K562 (cell line): Measurements from ENCODE around the gene LTA. TPM values are rescaled to one million over a fixed set of nuclear protein-coding genes. Genes with fewer than 3 reads are reported as not detected.

Source experiments
- BRF1 ChIP-seq: IDR thresholded peaks from 3 replicates; pipeline ENCODE4 v1.6.1; 2011; ENCODE audit warnings: borderline replicate concordance, mild to moderate bottlenecking; ENCODE audit not compliant: insufficient read length; ENCODE audit errors: extremely low read depth
- CEBPB ChIP-seq: fragments of 450-650 bp; IDR thresholded peaks from 2 replicates; pipeline ENCODE4 v1.6.1; 2016; ENCODE audit warnings: missing genetic modification characterization, missing compliant biosample characterization
- ETS2 ChIP-seq: IDR thresholded peaks from 2 replicates; pipeline ENCODE4 v1.6.1; 2016; ENCODE audit warnings: borderline replicate concordance, missing genetic modification characterization, mild to moderate bottlenecking, moderate library complexity, missing compliant biosample characterization; ENCODE audit not compliant: poor library complexity, severe bottlenecking
- GATA2 ChIP-seq: sonication (generic); formaldehyde crosslinking; IDR thresholded peaks from 2 replicates; pipeline ENCODE4 v1.4.0; 2020; ENCODE audit warnings: mild to moderate bottlenecking, missing genetic modification reagents
- ILF3 ChIP-seq: fragments of 450-650 bp; IDR thresholded peaks from 2 replicates; pipeline ENCODE4 v1.6.1; 2018; ENCODE audit warnings: antibody characterized with exemption, mild to moderate bottlenecking, moderate library complexity, borderline replicate concordance
- MAFF ChIP-seq: IDR thresholded peaks from 2 replicates; pipeline ENCODE4 v1.6.1; 2012; ENCODE audit warnings: low read length, improper control_type of control experiment
- MAFK ChIP-seq: IDR thresholded peaks from 2 replicates; pipeline ENCODE4 v1.6.1; 2011; ENCODE audit warnings: low read length, improper control_type of control experiment
- MECOM ChIP-seq: fragments of 250-450 bp; sonication (Bioruptor Pico); IDR thresholded peaks from 2 replicates; pipeline ENCODE4 v1.8.0; 2022; ENCODE audit warnings: inconsistent platforms
- NR3C1 ChIP-seq: sonication (generic); formaldehyde crosslinking; IDR thresholded peaks from 2 replicates; pipeline ENCODE4 v1.8.1; 2022; ENCODE audit warnings: missing genetic modification reagents
- SMARCC2 ChIP-seq: fragments of 450-650 bp; IDR thresholded peaks from 2 replicates; pipeline ENCODE4 v1.6.1; 2017; ENCODE audit warnings: antibody characterized with exemption, moderate library complexity, mild to moderate bottlenecking, low read depth
- SMARCE1 ChIP-seq: fragments of 450-650 bp; IDR thresholded peaks from 2 replicates; pipeline ENCODE4 v1.7.1; 2016; ENCODE audit warnings: mild to moderate bottlenecking
- SRSF1 ChIP-seq: fragments of 200-400 bp; formaldehyde crosslinking; IDR thresholded peaks from 2 replicates; pipeline ENCODE4 v1.6.1; 2017; ENCODE audit warnings: mild to moderate bottlenecking, low read depth, low read length, moderate library complexity
- TAF9B ChIP-seq: fragments of 450-650 bp; IDR thresholded peaks from 2 replicates; pipeline ENCODE4 v1.6.1; 2018; ENCODE audit warnings: mild to moderate bottlenecking; ENCODE audit not compliant: partially characterized antibody
- U2AF2 ChIP-seq: fragments of 200-400 bp; formaldehyde crosslinking; optimal IDR thresholded peaks from 2 replicates; pipeline ENCODE3; 2017; ENCODE audit warnings: low read depth, mild to moderate bottlenecking, low read length
- ZNF316 ChIP-seq: fragments of 450-650 bp; IDR thresholded peaks from 2 replicates; pipeline ENCODE4 v1.6.1; 2016
- ZNF444 ChIP-seq: fragments of 250-450 bp; sonication (Bioruptor Pico); IDR thresholded peaks from 2 replicates; pipeline ENCODE4 v1.4.0; 2020; ENCODE audit warnings: mild to moderate bottlenecking, moderate library complexity
- polyA plus RNA-seq, 8 experiments: library from polyadenylated mRNA; depleted of rRNA in 4 of 8; stranded (reverse) in 5 of 8; unstranded in 3 of 8; fragments of >200 nt; fragmentation: Nextera tagmentation in 2 of 8; fragmentation: Illumina TruSeq in 1 of 8; extraction: Ambion mirVana in 2 of 8; extraction: Trizol in 1 of 8; gene quantifications; 2 replicates each; pipeline versions ENCODE4 v1.2.1 to v1.2.3, GENCODE V29; 2011 to 2014; ENCODE audit warnings: inconsistent platforms in 1 of 8, missing spikeins in 1 of 8
- total RNA-seq, 7 experiments: library from RNA; depleted of rRNA in 6 of 7; stranded (reverse); fragments of >200 nt in 6 of 7; fragmentation: Illumina TruSeq in 2 of 7; extraction: Trizol in 2 of 7; gene quantifications; 2 replicates each; pipeline versions ENCODE4 v1.2.1 to v1.2.3, GENCODE V29; 2011 to 2021; ENCODE audit warnings: low replicate concordance in 1 of 7
- TF ChIP-seq, protein P1 (sequence below): fragments of 450-650 bp; IDR thresholded peaks from 2 replicates; pipeline ENCODE4 v1.6.1; 2017; ENCODE audit warnings: antibody characterized with exemption, mild to moderate bottlenecking
- TF ChIP-seq, protein P2 (sequence below): sonication (generic); formaldehyde crosslinking; IDR thresholded peaks from 2 replicates; pipeline ENCODE4 v1.8.0; 2022; ENCODE audit warnings: mild to moderate bottlenecking, low read depth, missing genetic modification reagents

Gene LTA
- total and polyA plus RNA-seq, 9 of the 15 experiments (the other 6 are each of a cell fraction or from before 2014, with no cell fraction given): 0.80 TPM; not detected in 8

DNA sequence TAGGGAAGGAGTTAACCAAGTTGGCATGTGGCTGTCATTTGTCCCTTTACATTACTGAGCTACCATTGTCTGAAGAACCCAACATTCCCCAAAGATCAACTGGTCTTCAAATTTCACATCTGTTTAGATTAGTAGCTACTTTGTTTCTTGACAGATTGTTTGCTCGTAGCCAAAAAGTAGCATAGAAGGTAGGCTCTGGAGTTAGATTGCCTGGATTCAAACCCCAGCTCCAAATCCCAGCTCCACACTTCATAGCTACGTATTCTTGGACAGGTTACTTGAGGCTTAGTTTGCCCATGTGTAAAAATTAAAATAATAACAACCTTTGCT lies 23.6 kb upstream of the LTA start (continued):
- TF ChIP-seq, protein P1, sequence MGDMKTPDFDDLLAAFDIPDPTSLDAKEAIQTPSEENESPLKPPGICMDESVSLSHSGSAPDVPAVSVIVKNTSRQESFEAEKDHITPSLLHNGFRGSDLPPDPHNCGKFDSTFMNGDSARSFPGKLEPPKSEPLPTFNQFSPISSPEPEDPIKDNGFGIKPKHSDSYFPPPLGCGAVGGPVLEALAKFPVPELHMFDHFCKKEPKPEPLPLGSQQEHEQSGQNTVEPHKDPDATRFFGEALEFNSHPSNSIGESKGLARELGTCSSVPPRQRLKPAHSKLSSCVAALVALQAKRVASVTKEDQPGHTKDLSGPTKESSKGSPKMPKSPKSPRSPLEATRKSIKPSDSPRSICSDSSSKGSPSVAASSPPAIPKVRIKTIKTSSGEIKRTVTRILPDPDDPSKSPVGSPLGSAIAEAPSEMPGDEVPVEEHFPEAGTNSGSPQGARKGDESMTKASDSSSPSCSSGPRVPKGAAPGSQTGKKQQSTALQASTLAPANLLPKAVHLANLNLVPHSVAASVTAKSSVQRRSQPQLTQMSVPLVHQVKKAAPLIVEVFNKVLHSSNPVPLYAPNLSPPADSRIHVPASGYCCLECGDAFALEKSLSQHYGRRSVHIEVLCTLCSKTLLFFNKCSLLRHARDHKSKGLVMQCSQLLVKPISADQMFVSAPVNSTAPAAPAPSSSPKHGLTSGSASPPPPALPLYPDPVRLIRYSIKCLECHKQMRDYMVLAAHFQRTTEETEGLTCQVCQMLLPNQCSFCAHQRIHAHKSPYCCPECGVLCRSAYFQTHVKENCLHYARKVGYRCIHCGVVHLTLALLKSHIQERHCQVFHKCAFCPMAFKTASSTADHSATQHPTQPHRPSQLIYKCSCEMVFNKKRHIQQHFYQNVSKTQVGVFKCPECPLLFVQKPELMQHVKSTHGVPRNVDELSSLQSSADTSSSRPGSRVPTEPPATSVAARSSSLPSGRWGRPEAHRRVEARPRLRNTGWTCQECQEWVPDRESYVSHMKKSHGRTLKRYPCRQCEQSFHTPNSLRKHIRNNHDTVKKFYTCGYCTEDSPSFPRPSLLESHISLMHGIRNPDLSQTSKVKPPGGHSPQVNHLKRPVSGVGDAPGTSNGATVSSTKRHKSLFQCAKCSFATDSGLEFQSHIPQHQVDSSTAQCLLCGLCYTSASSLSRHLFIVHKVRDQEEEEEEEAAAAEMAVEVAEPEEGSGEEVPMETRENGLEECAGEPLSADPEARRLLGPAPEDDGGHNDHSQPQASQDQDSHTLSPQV: peak; percentile 54
- TF ChIP-seq ETS2 (no peak), MAFK (no peak), ZNF444 (no peak), CEBPB (tag) (no peak), SMARCE1 (no peak), ILF3 (no peak), GATA2 (CRISPR knock-in tag) (no peak), MECOM (CRISPR knock-in tag) (no peak), SRSF1 (no peak), SMARCC2 (no peak), ZNF316 (no peak), BRF1 (no peak), MAFF (no peak), TAF9B (no peak), U2AF2 (no peak), NR3C1 (CRISPR knock-in tag) (no peak)
- TF ChIP-seq, protein P2, sequence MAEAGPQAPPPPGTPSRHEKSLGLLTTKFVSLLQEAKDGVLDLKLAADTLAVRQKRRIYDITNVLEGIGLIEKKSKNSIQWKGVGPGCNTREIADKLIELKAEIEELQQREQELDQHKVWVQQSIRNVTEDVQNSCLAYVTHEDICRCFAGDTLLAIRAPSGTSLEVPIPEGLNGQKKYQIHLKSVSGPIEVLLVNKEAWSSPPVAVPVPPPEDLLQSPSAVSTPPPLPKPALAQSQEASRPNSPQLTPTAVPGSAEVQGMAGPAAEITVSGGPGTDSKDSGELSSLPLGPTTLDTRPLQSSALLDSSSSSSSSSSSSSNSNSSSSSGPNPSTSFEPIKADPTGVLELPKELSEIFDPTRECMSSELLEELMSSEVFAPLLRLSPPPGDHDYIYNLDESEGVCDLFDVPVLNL (CRISPR knock-in tag): 0 out of 2 replicates have a peak, but pooled peaks have one; percentile 6
